Activated CD4-positive, alpha-beta T cell treated with anti-CD3 and anti-CD28 coated beads, Interleukin-2, amount 50 U/mL, for 24 hours (primary cell): ENCODE measurements around the gene CDC14A.
"Not testable (repeated sequence)": the region's sequence is repeated elsewhere in the genome, so short reads cannot be mapped to it uniquely, and the experiment has no call there.

Experiments used
- DNase-seq, 2 donors: peaks; one replicate each; pipeline ENCODE4 v3.0.0-alpha.2; 2020; ENCODE audit warnings: low read depth in 1 of 2, low spot score in 1 of 2

Gene CDC14A

GRCh38 chr1:100361511-100362089 lies 9.3 kb downstream of the CDC14A start:
- no peak for DNase-seq

DNA sequence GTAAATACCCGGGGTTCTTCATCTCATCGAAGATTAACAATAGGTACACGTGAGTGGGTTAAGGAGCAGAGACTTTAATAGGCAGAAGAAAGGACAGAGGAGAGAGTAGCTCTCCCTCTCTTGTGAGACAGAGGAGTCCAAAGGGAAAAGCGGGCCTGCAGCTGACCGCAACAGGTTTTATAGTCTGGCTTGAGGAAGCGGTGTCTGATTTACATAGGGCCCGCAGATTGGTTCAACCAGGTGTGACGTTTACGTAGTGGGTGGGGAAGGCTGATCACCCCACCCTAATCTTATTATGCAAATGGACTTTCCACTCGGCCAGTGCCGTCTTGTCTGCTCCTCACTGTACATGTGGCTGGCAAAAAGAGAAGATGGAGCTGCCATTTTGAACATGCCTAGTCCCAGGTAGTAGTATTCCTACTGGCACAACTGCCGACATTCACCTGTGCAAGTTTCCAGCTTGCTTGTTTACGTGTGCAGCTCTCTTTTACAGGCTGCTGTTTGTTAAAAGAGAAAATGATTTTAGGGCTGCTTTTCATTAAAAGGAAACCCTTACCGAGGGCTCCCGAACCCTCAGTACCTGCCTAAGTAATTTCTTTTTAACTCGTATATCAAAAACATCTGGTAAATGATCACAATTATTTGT lies 10.6 kb downstream of the CDC14A start:
- no peak for DNase-seq

GRCh38 chr1:100363831-100364230 lies 11.5 kb downstream of the CDC14A start:
- DNase-seq = no peak

DNA sequence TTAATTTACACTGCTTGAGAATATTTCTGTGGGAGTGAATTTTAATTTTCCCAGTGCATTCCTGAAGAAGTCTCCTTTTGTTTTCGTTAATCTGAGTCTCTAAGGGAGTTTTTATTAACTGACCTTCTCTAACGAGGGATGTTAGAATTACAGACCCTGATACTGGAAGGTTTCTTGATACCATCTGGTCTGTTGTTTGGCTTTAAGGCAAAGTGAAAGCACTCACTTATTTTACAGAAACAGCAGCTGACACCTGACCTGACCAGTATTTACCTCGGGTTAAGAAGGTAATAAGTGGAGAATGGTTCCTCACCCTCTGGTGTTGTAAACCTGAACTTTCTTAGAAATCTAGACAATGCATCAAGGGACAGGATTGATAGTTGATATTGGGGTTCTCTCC lies 12.4 kb downstream of the CDC14A start:
- DNase-seq = no peak

DNA sequence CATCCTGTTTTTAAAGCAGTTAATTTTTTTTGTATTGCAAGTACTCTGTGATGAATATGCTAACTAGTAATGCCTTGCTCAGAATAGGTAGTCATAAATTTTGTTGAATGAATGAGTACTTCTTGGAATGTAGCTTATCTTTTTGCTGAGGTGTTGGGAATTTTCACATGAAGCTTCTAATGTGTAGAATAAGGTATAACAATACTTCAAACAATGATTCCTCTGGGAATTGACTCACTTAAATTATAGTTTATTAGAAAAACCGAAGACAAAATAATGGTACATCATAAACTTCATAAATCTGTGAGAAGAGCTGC lies 13.9 kb downstream of the CDC14A start:
- no peak for DNase-seq

GRCh38 chr1:100369339-100369738 lies 17.0 kb downstream of the CDC14A start:
- not testable (repeated sequence) for DNase-seq

DNA sequence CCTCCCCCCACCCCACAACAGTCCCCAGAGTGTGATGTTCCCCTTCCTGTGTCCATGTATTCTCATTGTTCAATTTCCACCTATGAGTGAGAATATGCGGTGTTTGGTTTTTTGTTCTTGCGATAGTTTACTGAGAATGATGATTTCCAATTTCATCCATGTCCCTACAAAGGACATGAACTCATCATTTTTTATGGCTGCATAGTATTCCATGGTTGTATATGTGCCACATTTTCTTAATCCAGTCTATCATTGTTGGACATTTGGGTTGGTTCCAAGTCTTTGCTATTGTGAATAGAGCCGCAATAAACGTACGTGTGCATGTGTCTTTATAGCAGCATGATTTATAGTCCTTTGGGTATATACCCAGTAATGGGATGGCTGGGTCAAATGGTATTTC lies 21.6 kb downstream of the CDC14A start:
- not testable (repeated sequence) for DNase-seq

- not testable (repeated sequence) for DNase-seq
Observed at GRCh38 chr1:100376890-100377289, 24.6 kb downstream of the CDC14A start.

GRCh38 chr1:100377590-100378361 lies 25.5 kb downstream of the CDC14A start:
- DNase-seq = no peak

GRCh38 chr1:100378956-100379355 lies 26.6 kb downstream of the CDC14A start:
- DNase-seq = no peak

DNA sequence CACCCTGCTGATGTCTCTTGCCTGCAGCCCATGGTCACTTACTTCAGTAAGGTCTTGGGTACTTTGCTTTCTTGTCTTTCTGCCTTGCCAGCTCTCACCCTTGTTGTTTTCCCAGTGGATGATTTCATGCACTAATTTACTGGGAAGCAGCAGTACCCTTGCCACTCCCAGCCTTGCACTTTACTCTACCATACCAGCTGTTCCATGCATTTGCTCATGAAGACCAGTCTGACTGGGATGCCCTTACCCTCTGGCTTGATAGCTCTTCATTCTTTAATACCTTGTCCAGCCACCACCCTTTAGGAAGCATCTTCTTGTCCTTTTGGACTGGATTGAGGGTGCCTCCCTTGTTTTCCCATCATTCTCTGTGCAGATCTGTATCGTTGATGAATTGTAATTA lies 28.3 kb downstream of the CDC14A start:
- no peak for DNase-seq

GRCh38 chr1:100382657-100383056 lies 30.4 kb downstream of the CDC14A start:
- no peak for DNase-seq

DNA sequence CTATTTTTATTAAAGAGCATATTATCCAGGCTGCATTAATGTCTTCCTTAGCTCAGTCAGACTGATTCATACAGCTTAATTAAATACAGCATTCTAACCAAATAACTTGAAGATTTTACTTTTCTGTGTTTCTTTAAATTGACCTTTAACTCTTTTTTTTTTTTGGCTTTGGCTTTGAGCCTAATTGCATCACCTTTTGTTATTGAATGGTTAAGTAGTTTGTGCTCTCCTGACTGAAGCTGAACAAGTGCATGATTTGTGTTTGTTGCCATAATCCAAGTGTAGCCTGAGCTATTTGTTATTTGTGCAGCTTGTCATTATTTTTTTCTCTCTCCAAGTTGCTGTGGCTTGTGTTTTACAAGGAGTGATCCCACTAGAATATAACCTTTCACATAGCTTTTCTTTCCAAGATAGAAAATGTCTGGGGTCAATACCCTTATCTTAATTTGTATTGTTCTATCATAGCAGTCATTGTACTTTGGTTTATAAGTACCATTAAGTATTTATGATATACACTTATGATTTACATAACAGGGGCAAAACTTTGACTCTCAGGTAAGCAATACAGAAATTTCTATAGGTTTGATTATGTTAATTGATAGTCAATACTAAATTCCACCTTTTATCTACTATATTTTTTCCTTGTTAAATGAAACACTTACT lies 31.6 kb downstream of the CDC14A start:
- no peak for DNase-seq

DNA sequence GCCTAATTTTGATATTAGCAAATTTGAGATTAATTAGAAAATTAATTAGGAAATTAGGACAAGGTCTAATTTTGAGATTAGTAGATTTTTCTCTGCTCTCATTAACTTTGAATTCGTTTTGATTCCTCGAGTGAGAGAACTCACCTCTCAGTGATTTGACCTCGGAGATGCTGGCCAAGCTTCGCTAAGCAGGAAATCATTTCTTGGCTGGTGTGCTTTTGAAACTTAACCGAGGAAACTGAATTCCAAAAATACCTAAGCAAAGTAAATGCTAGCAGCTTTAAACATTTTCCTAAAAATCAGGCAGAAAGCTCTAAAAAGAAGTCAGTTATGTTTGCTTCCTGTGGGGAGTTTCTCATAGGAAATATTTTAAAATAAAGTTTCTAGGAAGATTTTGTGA lies 34.9 kb downstream of the CDC14A start:
- DNase-seq = no peak

DNA sequence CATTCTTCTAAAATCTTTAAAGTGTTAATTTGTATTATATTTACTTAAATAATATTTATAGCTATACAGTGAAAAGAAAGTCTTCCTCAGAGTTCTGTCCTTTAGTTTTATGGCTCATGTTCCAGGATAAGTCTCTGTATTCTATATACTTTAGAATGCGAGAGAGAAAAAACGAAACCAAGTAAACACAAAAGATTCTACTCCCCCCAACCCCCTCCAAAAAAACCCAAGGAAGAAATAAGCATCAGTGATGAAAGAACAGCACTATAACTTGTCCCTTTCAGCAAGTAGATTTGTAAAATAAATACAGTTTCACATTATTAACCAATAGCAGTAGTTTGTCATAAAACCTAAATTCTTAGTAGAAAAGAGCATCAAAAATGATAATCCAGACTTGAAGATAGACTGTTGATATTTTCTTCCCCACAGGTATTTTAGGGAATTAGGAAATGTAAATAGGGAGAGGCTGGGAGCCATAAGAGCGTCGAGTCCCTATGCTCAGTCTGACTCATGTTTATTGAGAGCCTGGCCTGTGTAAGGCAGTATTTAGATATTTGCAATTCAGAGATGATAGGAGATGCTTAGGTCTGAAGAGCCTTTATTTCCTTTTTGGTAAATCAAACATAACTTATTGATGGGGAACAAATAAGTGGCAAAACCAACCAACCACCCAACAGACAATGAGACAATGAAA lies 35.5 kb downstream of the CDC14A start:
- no peak for DNase-seq

DNA sequence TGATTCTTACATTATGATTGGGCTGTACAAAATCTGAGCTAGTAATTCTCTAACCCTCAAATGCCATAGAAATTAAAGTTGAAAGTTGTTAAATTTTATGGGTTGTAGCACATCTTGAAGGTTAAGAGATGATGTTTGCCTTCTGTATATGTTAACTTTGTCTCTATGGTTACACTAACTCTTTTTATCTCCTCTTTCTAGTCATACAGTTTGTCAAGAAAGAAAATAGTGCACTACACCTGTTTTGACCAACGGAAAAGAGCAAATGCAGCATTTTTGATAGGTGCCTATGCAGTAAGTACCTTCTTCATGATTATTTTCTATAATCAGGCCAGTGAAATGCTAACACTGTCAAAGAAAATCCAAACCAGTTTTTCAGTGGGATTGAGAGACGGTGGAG lies 38.2 kb downstream of the CDC14A start:
- DNase-seq = no peak

DNA sequence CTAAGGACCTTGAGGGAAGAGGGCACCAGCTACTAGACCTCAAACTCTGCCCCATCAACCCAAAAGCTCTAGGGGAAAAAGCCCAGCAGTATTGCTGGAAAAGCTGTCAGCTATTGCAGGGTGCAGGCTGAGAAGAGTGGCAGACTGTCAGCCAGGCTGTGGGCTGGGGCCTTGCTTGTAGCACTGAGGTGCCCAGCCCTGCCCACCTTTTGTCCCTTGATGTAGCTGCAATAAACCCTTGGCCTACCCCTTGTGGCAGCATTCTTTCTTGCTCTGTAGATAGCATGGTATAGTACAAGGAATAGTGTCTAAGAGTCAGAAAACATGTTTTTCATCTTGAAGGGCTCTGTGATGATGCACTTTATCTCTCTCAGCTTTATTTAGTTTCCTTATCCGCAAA lies 39.4 kb downstream of the CDC14A start:
- no peak for DNase-seq

GRCh38 chr1:100392756-100393155 lies 40.5 kb downstream of the CDC14A start:
- DNase-seq = no peak

DNA sequence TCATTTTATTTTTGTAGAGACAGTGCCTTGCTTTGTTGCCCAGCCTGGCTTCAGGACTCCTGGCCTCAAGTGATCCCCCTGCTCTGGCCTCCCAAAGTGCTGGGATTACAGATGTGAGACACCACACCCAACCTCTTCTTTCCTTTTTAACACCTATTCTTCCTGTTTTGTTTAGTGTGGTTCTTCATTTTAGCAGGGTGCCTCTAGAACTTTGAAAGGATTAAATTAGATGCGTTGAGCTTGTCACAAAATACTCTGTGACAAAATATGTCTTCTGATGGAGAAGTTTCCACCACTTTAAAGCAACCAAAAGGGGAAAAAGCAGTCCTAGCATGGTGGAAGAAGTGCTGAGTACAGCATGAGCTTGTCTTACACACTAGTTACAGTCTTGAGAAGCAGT lies 42.0 kb downstream of the CDC14A start:
- no peak for DNase-seq

GRCh38 chr1:100395913-100396312 lies 43.6 kb downstream of the CDC14A start:
- DNase-seq = no peak

DNA sequence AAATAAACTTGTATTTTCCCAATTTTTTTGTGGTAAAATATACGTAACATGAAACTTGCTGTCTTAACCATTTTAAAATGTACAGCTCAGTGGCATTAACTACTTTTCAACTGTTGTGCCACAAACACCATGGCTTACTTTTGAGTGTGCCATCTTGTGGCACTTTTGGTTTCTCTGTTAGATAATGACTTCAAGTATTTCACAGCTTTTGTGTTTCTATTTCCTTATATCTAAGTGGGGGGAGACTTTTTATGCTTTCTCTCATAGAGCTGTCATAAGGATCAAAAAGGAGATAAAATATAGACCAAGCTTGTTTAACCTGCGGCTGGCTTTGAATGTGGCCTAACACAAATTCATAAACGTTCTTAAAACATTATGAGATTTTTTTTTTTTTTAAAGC lies 44.3 kb downstream of the CDC14A start:
- DNase-seq = no peak

- no peak for DNase-seq
Observed at GRCh38 chr1:100397681-100398080, 45.4 kb downstream of the CDC14A start.
